Measurements from ENCODE around the gene RAB3GAP2. TPM values are rescaled to one million over a fixed set of nuclear protein-coding genes. Genes with fewer than 3 reads are reported as not detected.

RAB3GAP2 gene
- total RNA-seq, 1 donor from 2014 or later: 51.2 TPM

GRCh38 chr1:220287129-220287528 lies 14.9 kb upstream of the RAB3GAP2 start:
- no peak for TF ChIP-seq CTCF (conservative IDR thresholded peaks at IDR 0.05)
- no peak overlapping the region for H3K4me3 Mint-ChIP-seq
- H3K27me3 Mint-ChIP-seq: peaks cover 3% of the 10 kb centered on the region
- H3K4me1 Mint-ChIP-seq (ENCODE audit: unreplicated experiment): no peaks in the 10 kb centered on the region
- H3K9me3 Mint-ChIP-seq: no peaks in the 10 kb centered on the region
- no peaks in the 10 kb centered on the region for H3K36me3 Mint-ChIP-seq
- no peak overlapping the region for H3K27ac Mint-ChIP-seq
- DNase-seq (ENCODE audit: extremely low spot score, unreplicated experiment): no peak

- no peaks in the 10 kb centered on the region for H3K4me1 Mint-ChIP-seq (ENCODE audit: unreplicated experiment)
- H3K27ac Mint-ChIP-seq: no peak overlapping the region
- TF ChIP-seq CTCF (conservative IDR thresholded peaks at IDR 0.05): no peak
- no peaks in the 10 kb centered on the region for H3K36me3 Mint-ChIP-seq
- no peak overlapping the region for H3K4me3 Mint-ChIP-seq
- H3K27me3 Mint-ChIP-seq: no peaks in the 10 kb centered on the region
- no peak for DNase-seq (ENCODE audit: extremely low spot score, unreplicated experiment)
- no peaks in the 10 kb centered on the region for H3K9me3 Mint-ChIP-seq
Observed at GRCh38 chr1:220283625-220284024, 11.4 kb upstream of the RAB3GAP2 start.

GRCh38 chr1:220281159-220281574 lies 8.9 kb upstream of the RAB3GAP2 start:
- no peak overlapping the region for H3K4me3 Mint-ChIP-seq
- DNase-seq (ENCODE audit: extremely low spot score, unreplicated experiment): no peak
- peaks cover 13% of the 10 kb centered on the region for H3K27me3 Mint-ChIP-seq
- H3K36me3 Mint-ChIP-seq: no peaks in the 10 kb centered on the region
- TF ChIP-seq CTCF (conservative IDR thresholded peaks at IDR 0.05): peak; percentile 69
- no peaks in the 10 kb centered on the region for H3K9me3 Mint-ChIP-seq
- H3K27ac Mint-ChIP-seq: no peak overlapping the region
- no peaks in the 10 kb centered on the region for H3K4me1 Mint-ChIP-seq (ENCODE audit: unreplicated experiment)

- Mint-ChIP-seq H3K4me3 (no peak overlapping the region), H3K27me3 (peaks cover 17% of the 10 kb centered on the region), H3K36me3 (no peaks in the 10 kb centered on the region), H3K9me3 (no peaks in the 10 kb centered on the region), H3K4me1 (ENCODE audit: unreplicated experiment) (no peaks in the 10 kb centered on the region), H3K27ac (no peak overlapping the region)
- DNase-seq (ENCODE audit: extremely low spot score, unreplicated experiment): no peak
- no peak for TF ChIP-seq CTCF (conservative IDR thresholded peaks at IDR 0.05)
Observed at GRCh38 chr1:220280249-220280648, 8.0 kb upstream of the RAB3GAP2 start.

- Mint-ChIP-seq H3K27me3 (peaks cover 25% of the 10 kb centered on the region), H3K9me3 (no peaks in the 10 kb centered on the region), H3K4me3 (no peak overlapping the region), H3K36me3 (no peaks in the 10 kb centered on the region), H3K4me1 (ENCODE audit: unreplicated experiment) (no peaks in the 10 kb centered on the region), H3K27ac (no peak overlapping the region)
- no peak for TF ChIP-seq CTCF (conservative IDR thresholded peaks at IDR 0.05)
- DNase-seq (ENCODE audit: extremely low spot score, unreplicated experiment): no peak
Observed at GRCh38 chr1:220278991-220279390, 6.7 kb upstream of the RAB3GAP2 start.

- TF ChIP-seq CTCF (conservative IDR thresholded peaks at IDR 0.05): no peak
- no peak for DNase-seq (ENCODE audit: extremely low spot score, unreplicated experiment)
- H3K36me3 Mint-ChIP-seq: no peaks in the 10 kb centered on the region
- no peaks in the 10 kb centered on the region for H3K4me1 Mint-ChIP-seq (ENCODE audit: unreplicated experiment)
- H3K4me3 Mint-ChIP-seq: no peak overlapping the region
- peaks cover 25% of the 10 kb centered on the region for H3K27me3 Mint-ChIP-seq
- no peak overlapping the region for H3K27ac Mint-ChIP-seq
- no peaks in the 10 kb centered on the region for H3K9me3 Mint-ChIP-seq
Observed at GRCh38 chr1:220275430-220275829, 3.2 kb upstream of the RAB3GAP2 start.
